NCI-H1436 treated with DMSO at 0.1 percent for 48 hours (cell line): ENCODE measurements around the gene RASSF5.

ENCODE experiments used
- DNase-seq: peaks from one replicate; lab custom pipeline; 2025; lab: John Stamatoyannopoulos, UW

The RASSF5 gene

DNA sequence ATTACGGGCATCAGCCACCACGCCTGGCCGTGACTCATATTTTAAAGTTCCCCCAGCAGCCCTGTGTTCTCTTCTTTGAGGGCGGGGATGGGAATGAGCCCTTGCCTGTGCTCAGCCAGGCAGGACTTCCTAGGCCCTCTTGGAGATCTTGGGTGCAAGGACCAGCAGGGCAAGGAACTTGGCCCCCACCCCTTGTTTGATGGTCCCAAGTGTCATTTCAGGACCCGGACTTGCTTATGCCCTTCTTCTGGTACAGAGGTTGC lies 9.3 kb downstream of the RASSF5 start:
- no peak for DNase-seq

DNA sequence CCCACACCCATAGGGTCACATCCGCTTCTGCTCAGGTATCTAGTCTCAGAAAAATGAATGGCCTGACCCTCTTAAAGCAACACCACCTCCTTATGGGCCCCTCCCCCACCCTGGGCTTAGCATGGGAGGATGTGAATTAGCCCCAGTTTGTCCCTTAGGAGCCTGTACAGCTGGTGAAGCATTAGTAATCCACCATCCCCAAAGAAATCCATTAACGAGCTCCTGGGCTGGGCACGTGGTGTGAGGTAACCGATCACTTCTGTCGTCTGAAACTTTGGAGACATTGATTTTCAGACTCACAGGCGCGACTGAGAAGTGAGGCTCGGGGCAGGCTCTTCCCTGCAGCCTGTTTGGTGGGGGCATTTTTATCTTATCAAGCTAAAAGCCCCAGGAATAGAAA lies 10.5 kb downstream of the RASSF5 start:
- DNase-seq: no peak

DNA sequence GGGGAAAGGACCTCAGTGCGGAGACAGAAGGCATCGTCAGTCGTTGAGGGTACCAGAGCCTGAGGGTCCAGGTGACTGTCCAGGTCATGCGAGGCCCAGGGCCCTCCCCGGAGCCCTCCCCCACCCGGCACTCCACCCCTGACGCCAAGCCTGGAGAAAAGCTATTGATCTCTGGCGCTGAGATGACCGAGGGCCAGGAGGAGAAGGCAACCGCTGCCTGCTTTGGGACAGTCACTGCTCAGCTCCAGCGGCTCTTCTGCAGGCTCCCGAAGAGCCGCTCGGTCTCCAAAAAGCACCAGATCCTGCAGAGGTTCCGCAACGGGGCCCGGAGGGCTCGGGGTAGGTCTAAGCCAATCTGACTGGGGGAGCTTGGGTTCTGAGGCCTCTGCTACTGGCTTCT lies 10.9 kb downstream of the RASSF5 start:
- DNase-seq: no peak

DNA sequence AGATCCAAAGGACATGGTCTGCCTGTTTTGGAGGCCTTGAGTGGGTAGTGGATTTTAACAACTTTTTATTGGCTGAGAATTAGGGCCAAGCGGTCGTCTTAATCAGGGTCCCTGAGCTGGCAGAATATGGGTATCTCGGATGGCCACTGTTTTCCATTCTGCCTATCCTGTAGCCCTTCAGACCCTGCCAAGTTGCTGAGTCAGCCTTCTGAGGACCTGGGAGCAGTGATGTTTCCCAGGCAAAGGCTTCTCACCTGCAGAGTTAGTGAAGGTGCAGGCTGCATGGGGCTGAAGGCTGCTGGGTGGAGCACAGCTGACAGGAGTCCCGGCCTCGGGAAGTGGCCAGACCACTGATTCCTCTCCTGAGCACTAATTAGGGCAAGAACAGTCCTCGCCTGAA lies 11.4 kb downstream of the RASSF5 start:
- no peak for DNase-seq

DNA sequence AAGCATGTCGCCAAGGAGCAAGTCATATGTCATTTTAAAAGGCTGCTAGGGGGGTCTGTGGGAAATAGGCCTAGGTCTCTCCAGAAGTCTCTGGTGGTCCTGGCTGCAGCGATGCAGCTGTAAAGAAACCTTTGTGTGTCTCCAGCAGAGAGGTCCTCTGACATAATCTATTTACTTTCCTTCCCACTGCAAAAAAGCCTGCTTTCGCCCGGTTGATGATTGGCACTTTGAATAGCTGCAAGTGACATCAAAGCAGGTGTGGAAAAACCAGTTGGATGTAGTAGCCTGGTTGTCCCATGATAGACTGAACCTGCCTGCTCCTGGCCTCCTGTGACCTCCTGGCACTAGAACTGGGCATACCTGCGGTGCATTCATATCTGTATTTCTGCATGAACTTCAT lies 13.8 kb downstream of the RASSF5 start:
- no peak for DNase-seq

DNA sequence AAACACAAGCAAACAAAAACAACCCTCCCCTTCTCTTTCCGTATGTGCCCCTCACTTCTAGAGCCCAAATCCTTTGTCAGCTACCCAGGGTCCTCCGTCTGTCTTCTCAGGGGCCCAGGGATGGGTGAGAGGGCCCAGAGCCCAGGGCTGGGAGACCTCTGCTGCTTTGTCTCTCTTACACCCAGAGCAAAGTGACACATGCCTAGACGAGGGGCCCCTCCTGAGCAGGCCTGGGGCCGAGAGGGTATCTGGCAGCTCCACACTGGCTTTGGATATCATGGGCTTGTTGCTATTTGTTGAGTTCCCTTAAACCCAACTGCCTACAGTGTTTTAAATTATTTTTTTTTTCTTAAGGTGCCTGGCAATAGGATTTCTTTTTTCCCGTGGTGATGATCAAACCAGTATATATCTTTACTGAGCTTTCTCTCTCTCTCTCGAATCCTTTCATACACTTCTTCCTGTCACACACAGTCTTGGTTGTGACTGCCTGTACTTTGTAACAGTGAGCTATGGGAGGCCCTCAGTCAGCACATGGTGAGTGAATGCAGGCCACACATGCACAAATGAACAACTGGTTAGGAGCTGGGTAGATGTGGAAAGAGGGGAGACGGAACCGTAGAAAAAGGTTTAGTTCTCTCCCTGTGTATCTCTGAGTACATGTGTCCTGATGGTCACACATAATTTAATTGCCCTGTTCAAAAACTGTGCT lies 14.5 kb downstream of the RASSF5 start:
- no peak for DNase-seq

DNA sequence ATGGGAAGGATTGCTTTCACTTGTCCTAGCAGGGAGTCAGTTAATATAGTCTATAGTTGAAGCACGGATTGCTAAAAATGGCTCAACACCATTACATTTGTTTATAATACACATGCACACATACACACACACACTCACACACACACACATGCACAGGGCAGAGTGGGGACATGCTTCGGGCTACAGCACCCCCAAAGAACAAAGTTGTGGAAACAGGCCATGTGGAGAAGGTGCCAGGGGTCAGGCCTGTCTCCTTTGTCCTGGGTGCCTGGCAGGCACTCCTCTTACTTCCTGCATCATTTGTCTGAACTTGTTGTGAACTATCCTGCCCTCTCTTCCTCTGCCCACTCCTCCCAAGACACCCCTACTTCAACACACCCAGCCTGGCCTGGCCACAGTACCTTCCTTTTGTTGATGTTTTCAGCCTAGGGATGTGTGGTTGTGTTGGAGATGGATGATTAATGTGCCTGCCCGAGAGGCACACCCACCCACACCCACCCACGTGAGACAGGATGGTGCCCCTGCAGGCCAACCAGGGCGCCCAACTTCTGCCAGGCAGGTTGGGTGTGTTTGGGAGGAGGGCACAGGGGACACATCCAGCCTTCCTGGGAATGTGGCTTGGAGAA lies 17.5 kb downstream of the RASSF5 start:
- no peak for DNase-seq

DNA sequence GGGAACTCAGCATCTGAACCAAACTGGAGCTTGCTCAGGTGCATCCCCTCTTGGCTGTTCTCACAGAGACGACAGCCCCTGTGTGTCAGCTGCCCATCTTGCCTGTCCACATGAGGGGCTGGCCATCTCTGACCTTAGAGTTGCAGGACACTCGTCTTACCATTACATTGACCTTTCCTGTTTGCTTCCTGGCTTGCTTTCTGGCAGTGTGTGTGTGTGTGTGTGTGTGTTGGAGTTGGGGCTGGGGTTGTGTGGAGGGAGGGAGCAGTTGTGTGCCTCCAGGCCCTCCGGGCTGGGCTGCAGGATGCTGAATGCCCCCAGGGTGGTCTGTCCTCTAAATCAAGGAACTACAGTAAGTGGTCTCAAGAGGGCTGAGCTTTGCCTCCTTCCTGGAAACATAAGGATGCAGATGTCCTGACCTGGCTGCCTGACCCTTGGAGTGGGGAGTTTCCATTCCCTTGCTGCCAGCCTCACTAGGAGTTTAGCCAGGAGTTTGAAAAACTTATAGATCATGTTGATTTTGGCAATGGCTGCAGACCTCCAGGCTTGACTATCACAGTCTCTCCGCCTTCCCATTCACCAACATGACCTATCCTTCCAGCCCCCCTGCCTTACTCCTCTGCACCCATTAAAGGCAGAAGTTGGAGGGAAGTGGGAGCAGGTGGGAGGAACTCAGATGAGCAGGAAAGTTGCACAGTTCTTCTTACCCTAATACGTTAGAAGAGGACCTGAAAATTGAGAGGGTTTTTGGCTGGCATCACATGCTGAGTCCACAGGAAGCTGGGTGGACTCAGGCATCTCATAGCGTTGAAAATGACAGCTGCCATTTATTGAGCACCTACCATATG lies 19.0 kb downstream of the RASSF5 start:
- no peak for DNase-seq

DNA sequence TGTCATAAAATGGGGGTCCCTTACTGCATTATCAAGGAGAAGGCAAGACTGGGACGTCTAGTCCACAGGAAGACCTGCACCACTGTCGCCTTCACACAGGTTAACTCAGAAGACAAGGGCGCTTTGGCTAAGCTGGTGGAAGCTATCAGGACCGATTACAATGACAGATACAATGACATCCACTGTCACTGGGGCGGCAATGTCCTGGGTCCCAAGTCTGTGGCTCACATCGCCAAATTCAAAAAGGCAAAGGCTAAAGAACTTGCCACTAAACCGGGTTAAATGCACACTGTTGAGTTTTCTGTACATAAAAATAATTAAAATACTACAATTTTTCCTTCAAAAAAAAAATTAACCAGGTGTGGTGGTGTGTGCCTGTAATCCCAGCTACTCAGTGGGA lies 22.1 kb downstream of the RASSF5 start:
- no peak for DNase-seq

DNA sequence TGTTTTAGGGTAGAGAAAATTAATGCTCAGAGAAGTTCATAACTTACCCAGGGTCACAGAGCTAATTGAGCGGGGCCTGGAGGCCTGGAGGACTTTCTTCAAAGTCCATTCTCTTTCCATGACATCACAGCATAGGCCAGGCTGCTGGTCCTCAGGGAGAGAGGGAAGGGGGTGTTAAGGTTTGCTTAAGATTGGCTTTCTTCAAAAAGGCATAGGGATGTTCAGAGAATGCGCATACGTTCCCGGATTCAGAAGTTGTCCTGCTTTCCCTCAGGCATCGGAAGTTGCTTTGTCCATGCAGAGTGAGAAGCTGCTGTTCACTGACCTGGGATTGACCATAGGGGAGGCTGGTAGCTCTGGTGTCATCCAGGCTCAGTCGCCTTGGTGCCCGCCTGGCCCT lies 25.0 kb downstream of the RASSF5 start:
- no peak for DNase-seq

DNA sequence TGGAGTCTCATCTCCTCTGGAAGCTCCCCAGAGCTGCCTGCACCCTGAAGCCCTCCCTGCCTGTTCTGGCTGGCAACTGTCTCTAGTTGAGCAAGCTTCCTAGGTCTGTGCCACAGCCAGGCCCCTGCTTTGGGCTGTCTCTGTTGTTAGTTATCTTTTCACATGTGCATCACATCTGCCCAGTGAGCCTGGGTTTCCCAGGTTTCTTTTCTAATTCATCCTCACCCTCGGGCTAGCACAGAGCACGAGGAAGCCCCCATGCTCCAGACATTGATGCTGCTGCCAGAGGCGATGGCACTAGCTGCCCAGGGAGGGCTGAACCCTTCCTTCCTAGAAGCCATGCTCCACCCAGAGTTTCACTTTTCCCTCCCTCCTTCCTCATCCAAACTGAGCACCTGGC lies 27.2 kb downstream of the RASSF5 start:
- no peak for DNase-seq

DNA sequence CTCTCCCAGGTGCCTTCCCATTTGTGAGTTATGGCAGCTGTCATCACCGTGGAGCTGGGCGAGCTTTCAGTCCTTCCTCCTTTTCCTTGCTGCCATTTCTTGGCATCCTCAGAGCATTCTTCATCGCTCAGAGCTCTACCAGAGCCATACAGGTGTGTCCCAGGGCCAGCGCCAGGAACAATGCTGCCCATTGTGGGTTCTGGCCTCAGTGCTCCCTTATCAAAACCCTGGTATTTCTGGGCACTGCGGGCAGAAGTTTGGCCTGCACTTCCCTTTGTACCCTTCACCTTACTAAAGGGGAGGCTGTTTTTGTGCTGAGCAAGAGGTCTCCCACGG lies 28.5 kb downstream of the RASSF5 start:
- DNase-seq: no peak

DNA sequence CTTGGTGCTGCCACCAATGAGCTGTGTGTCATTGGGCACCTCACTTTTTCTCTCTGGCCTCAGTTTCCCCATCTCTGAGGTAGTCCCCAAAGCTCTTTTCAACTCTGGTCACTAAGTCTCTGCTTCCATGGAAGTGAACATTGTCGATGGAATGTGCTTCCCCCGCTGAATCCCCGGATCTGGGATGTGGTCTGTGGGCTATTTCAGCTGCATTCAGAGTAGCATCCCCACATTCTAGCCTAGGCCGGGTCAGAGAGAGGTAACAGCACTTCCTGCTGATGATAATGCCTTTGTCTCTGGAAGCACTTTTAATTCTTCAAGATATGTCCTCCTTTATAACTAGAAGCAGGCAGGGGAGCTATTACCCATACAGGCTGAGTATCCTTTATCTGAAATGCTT lies 29.8 kb downstream of the RASSF5 start:
- DNase-seq: no peak

DNA sequence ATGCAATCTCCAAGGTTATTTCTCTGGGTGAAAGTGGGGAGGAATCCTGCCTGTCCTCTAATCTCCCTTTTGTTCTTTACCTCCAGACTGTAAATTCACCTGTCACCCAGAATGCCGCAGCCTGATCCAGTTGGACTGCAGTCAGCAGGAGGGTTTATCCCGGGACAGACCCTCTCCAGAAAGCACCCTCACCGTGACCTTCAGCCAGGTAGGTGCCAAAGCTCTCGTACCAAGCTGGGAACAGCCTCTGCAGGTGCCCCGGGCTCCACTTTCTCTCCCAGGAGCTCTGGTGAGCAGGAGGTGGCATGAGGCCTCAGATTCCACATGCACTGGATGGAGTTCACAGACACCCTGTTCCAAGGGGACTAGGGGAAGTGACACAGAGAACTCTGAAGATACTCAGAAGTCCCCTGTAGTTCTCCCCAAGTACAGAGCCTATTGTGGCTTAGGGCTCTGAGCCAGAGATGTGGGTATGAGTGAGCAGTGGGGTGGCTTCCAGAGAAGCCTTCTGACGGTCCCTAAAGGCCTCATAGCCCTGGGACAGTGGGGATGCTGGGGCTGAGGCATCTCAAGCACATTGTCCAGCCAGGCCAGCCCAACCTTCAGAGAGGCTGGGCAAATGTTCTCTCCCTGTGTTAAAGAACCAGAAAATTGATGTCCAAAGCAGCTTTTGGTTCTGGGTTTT lies 30.9 kb downstream of the RASSF5 start:
- no peak for DNase-seq

DNA sequence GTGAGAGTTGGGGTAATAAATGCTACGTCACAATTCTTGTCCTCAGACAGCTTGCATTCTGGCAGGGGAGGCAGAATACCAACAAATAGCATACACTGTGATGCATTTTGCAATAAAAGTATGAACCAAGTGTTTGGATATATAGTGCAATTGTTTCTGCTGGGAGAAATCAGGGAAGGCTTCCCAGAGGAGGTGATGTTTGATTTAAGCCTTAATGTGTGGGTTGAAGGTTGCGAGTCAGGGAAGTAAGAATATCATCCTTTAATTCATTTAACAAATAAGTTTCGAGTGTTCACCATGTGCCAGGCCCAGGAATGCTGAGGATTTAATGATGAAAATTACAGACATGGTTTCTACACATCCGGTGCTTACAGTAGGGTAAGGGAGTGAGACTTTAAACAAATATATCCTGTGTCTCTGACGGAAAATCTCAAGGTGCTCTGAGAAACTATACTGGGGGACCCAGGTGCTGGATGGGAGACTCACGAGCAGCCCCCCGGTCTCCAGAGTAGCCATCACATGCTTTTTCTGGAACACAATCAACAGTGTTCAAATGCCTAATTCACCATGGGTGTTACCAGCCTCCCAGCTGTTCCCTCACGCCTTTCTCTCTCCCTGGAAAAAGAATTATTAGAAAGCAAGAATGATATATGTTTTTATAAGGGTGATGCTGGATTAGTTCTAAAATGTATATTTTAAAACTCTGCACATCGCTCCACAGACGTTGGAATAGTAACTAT lies 31.7 kb downstream of the RASSF5 start:
- DNase-seq: no peak

DNA sequence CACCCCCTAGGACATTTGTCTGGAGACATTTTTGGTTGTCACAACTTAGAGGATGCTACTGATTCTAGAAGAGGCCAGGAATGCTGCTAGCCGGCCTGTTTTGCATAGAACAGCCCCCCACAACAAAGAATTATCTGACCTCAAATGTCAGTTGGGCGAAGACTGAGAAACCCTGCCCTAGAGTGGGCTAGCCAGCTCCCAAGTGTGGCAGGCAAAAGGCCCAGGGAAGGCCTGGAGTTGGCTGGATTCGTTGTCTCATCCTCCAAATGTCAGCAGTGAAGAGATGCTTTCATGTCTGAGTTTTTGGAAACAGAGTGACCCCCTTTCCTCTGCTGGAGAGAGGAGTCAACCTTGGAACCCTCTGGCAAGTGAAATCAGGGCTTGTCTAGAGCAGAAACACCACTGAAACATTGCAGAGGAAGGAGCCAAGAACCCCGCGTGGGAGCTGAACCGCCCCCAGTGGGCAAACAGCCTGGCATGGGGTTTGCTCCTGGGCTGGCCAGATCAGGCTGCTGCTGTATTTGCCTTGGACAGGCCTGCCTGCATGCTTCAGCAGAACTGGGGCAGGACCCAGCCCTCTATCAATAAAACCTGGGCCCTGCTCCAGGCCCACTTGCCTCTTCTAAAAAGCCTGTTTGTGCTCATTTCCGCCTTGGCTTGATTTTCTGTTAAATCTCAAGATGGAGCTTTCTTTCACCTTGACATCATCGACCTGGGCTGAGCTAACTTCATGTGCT lies 32.9 kb downstream of the RASSF5 start:
- no peak for DNase-seq

DNA sequence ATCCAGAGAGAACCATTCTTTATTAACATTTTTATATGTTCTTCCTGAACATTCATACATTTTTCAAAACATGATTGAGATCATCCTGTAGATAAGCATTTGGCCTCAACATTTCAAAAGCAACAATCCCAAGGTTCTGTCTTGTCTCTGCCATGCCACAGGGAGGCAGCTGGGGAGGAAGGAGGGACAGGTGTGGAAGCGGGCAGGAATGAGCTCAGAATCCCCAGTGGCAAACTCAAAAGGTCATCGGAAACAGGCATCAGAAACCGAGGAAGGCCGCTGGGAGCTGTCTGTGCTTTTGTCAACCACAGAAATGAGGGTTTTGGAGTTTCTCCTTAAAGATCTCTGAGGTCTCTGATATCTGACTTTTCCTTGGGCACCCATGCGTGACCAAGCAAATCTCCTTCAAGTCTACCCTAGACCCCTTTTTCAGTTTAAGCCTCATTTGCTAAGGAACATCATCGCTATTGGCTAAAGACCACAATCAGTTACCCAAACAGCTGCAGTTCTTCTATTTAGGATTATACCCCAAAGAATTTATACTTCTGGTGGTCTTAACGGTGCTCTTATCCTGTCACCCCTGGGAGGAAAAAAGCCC lies 34.0 kb downstream of the RASSF5 start:
- DNase-seq: no peak

DNA sequence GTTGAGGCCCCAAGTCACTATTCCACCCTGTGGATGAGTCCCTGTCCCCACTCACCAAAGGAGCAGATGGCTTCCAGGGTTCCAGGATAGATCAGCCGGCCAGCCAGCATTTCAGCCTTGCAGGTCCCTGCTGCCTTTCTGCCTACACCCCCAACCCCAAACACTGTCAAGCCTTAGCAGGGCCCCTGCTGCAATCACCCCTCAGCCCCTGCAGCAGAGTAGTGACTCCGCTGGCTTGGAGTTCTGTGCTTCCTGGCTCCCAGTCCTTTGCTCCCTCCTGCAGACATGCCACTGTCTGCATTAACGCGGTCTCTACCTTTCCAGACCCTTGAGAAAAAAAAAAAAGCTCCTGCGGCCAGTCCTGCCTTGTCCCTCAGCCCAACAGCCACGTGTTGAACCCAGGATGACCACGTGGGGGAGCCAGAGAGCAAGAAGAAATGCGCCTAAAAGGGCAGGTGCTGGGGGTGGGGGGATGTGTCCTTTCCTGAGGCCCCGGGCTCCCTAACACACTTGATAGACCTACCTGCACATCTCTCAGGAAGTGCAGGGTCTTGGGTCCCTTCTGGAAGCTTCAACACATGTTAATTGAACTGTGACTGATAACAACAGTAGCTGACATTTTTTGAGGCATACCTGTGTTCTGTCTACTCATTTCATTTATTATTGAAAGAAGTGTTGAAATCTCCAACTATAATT lies 37.4 kb downstream of the RASSF5 start:
- DNase-seq: no peak

DNA sequence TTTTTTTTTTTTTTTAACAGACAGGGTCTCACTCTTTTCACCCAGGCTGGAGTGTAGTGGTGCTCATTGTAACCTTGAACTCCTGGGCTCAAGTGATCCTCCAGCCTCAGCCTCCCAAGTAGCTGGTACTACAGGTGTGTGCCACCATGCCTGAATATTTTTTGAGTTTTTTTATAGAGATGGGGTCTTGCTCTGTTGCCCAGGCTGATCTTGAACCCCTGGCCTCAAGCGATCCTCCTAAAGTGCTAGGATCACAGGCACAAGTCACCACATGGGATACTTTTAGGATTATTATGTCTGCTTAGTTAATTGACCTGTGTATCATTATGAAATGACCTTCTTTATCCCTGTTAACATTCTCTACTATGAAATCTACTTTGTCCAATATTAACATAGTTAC lies 38.0 kb downstream of the RASSF5 start:
- no peak for DNase-seq

DNA sequence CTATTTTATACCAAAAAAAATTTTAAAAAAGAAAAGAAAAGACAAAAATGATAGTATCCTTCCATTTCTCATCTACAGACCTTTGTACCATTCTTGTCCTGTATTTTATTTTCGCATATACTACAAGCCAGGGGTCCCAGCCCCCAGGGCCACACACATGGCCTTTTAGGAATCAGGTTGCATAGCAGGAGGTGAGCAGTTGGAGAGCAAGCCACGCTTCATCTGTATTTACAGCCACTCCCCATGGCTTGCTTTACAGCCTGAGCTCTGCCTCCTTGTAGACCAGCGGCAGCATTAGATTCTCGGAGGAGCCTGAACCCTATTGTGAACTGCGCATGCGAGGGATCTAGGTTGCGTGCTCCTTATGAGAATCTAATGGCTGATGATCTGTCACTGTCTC lies 39.8 kb downstream of the RASSF5 start:
- DNase-seq: no peak

DNA sequence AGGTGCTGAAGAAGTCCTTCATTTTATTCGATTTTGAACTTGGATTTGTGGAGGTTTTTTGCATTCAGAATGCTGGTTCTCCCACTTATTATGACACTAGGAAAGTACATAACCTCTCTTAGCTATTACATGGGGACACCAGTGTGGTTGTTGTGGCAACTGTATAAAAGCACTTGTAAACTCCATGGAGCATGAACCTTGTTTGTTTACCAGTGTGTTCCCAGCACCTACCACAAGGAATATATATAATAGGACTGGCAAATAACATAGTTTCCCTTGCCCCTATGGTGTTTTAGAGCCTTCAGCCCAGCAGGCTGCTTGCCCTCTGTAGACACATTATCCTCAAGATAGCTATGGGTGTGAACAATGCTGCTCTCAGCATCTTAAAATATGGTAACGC lies 43.1 kb downstream of the RASSF5 start:
- no peak for DNase-seq
